K562 (cell line): ENCODE results near the gene THOC7.

Experiments
- ARID3A ChIP-seq: IDR thresholded peaks from 2 replicates; pipeline ENCODE4 v1.6.1; 2012; ENCODE audit warnings: low read depth, low read length, improper control_type of control experiment, borderline replicate concordance
- HDAC6 ChIP-seq: IDR thresholded peaks from 2 replicates; pipeline ENCODE4 v1.6.1; 2012; ENCODE audit warnings: low read depth, mild to moderate bottlenecking, control low read depth, inconsistent platforms, low read length, moderate library complexity
- KDM1A ChIP-seq, 2 experiments: fragments of 450-650 bp; IDR thresholded peaks; 2 replicates each; pipeline ENCODE4 v1.6.1; 2016; ENCODE audit warnings: mild to moderate bottlenecking in 2 of 2
- MEF2A ChIP-seq: IDR thresholded peaks from 2 replicates; pipeline ENCODE4 v1.6.1; 2011; ENCODE audit warnings: low read depth, mild to moderate bottlenecking, low read length, moderate library complexity; ENCODE audit not compliant: control insufficient read depth
- SNIP1 ChIP-seq: fragments of 450-650 bp; IDR thresholded peaks from 2 replicates; pipeline ENCODE4 v1.7.1; 2017; ENCODE audit warnings: low read depth, mild to moderate bottlenecking
- ZKSCAN3 ChIP-seq: fragments of 250-450 bp; sonication (Bioruptor Pico); IDR thresholded peaks from 2 replicates; pipeline ENCODE4 v1.4.0; 2020
- TF ChIP-seq, protein P1 (sequence below): sonication (generic); formaldehyde crosslinking; IDR thresholded peaks from 2 replicates; pipeline ENCODE4 v1.8.0; 2022; ENCODE audit warnings: mild to moderate bottlenecking, missing genetic modification reagents

DNA sequence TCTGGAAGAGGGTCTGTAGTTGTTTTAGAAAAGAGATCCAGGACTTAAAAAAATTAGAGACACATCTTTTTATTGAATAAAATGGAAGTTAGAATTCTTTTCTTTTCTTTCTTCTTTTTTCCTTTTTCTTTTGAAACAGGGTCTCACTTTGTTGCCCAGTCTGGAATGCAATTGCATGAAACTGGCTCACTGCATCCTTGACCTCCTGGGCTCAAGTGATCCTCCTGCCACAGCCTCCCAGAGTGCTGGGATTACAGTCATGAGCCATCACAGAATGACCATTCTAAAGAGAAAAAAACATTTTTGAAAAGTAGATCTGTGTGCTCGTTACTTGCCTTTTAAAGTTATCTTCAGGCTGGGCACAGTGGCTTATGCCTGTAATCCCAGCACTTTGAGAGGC, 3.6 kb upstream of the THOC7 start:
- TF ChIP-seq, protein P1, sequence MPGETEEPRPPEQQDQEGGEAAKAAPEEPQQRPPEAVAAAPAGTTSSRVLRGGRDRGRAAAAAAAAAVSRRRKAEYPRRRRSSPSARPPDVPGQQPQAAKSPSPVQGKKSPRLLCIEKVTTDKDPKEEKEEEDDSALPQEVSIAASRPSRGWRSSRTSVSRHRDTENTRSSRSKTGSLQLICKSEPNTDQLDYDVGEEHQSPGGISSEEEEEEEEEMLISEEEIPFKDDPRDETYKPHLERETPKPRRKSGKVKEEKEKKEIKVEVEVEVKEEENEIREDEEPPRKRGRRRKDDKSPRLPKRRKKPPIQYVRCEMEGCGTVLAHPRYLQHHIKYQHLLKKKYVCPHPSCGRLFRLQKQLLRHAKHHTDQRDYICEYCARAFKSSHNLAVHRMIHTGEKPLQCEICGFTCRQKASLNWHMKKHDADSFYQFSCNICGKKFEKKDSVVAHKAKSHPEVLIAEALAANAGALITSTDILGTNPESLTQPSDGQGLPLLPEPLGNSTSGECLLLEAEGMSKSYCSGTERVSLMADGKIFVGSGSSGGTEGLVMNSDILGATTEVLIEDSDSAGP (CRISPR knock-in tag) = no peak
- no peak for TF ChIP-seq ZKSCAN3 (CRISPR knock-in tag)
- no peak for TF ChIP-seq MEF2A
- no peak for TF ChIP-seq KDM1A (IDR thresholded peaks at IDR 0.05)
- TF ChIP-seq ARID3A = no peak
- TF ChIP-seq HDAC6 = no peak
- TF ChIP-seq SNIP1 = no peak
